Myocyte (in vitro differentiated cells): ENCODE results near the gene AGPAT2. TPM values are rescaled to one million over a fixed set of nuclear protein-coding genes. Genes with fewer than 3 reads are reported as not detected.
"Not testable (repeated sequence)": the region's sequence is repeated elsewhere in the genome, so short reads cannot be mapped to it uniquely, and the experiment has no call there.

ENCODE experiments used
- DNase-seq: peaks from one replicate; pipeline ENCODE4 v3.0.0-alpha.2; 2012; ENCODE audit warnings: low read depth
- total RNA-seq: library from RNA; depleted of rRNA; stranded (reverse); fragments of >200 nt; gene quantifications from 2 replicates; pipeline ENCODE4 v1.2.3, GENCODE V29; 2014

AGPAT2 gene
- total RNA-seq, 1 donor from 2014 or later, result 21.3 TPM

DNA sequence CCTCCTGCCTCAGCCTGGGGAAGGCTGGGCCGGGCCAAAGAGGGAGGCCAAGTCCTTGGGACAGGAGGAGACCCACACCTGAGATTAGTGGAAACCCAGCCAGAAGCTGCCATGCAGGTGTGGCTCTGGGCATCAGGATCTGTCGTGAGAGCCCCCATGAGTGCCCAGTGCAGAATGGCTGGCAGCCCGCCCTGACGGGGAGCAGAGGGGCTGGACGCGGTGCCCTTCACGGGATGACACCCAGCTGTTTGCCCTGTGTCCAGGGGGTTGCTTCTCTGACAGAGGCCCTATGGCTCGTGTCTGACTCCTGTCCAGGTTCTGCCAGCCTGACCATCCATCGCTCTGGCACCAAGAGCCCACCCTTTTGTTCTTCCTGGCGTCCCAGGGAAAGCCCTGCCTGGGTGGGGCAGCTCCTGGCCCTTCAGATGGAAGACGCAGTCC lies 33.7 kb upstream of the AGPAT2 start:
- DNase-seq, result no peak

DNA sequence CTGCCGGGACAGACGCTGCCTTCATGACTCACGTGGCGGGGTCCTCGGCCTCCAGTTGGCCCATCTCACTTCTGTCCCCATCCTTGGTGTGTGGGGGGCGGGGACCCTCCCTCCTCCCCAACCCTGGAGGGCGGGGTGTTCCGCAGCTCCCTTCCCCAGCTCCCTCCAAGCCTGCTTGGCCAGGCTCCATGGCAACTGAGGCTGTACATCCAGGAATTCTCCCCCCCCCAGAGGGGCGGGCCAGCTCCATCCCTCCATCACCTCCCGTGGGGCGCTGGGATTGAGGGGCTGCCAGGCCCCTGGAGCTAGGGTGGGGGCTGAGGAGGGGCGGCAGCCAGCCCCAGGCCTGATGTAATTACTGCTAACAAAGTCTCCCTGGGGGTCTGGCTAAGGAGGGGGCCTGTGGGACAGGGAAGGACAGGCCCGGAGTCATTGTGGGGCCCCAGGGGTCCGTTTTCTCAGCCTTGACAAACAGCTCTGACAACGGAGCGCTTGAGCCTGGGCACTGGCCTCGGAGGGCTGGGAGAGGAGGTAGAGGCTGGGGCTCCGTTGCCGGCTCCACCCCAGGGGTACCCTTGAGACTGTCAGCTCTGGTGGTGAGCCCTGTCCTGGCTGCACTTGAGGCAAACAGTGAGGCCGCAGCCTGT lies 33.1 kb upstream of the AGPAT2 start:
- DNase-seq, result no peak

DNA sequence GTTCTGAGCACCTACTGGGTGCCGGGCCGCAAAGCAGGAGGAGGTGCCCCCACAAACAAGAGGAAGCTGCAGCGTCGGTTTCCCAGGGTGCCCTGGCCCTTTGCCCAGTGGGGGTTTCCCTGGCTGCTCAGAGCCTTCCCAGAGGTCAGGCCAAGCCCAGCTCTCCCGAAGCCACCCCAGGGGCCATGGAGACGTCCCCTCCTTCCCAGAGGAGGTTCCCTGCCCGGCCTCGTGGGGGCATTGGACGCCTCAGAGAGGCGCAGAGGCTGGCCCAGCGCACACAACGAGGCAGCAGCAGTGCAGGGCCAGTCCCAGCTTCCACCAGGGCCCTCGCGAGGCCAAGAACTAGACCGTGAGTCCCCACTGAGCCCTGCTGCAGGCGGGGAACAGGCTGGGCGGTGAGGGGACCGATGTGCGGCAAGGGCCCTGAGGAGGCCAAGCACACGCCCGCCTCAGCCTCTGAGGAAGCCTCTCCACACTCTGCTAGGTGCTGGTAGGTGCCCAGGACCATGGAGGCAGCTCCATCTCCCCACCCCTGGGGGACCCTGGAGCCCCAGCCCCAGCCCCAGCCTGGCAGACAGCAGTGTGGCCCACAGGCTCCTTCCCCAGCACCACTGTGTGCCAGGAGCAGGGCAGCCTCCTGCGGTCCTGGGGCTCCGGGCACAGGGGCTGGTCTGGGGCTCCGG lies 32.1 kb upstream of the AGPAT2 start:
- DNase-seq, result no peak

DNA sequence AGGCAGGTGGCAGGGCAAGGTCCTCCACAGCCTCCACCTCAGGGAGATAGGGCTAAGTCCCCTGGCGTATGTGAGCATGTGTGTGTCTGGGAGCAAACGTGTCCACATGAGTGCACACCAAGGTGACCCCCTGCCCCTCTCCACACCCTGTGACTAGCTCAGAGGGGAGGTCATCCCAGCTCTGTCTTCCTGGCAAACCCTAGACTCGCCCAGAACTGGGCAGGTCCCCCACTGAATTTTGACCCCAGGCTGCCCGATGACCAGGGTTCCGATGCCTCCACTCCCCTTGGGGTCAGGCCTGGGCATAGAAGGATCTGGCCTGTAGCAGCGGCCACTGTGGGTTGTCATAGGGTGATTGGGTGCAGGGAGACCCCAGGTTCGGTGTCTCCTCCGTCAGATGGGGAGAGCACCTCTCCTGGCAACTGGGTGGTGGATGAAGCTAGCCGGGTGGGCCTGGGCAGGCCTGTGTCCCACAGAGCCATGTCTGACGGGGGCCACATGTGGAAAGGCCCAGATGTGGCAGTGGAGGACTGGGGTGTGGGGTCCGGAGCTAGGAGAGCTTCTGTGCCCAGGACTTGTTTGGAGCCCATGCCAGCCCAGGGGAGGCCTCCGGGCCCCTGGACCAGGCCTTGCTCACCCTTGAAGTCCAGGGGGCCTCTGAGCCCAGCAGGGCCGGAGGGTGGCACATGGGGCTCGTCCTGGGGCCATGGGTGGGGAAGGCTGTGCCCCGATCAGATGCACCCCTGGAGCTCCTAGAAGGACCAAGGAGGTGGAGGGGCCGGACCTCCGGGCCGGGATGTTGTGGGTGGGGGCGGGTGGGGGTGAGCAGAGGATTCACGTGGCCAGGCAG lies 31.3 kb upstream of the AGPAT2 start:
- DNase-seq, result no peak

DNA sequence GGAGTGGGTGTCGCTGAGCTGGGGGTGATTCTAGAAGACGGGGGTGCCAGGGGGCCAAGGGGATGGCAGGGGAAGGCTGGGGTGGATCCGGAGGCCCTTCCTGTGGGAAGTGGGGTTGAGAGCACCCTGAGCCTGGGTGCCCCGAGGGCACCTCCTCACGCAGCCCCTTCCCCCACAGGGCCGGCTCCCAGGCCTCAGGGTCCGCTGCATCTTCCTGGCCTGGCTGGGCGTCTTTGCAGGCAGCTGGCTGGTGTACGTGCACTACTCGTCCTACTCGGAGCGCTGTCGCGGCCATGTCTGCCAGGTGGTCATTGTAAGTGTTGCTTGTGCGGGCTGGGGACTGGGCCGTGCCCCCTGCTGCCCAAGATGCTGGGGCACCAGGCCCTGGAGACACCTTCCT lies 30.1 kb upstream of the AGPAT2 start:
- DNase-seq, result no peak

DNA sequence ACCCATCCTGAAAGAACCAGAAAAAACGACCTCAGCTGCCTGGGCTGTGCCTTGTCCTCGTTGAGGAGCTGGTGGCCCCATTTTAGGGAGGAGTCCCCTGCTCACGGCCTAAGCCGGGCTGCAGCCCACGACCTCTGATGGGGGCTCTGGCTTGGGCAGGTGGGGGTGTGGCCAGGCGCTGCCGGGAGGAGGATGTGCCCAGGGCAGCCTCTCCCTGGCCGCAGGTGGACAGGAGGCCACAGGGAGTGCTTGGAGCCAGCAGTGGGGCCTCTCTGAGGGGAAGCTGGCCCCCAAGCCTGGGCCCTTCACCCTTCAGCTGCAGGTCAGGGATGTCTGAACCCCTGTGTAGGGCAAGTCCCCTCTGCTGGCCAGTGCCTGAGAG lies 27.6 kb upstream of the AGPAT2 start:
- DNase-seq, result no peak

DNA sequence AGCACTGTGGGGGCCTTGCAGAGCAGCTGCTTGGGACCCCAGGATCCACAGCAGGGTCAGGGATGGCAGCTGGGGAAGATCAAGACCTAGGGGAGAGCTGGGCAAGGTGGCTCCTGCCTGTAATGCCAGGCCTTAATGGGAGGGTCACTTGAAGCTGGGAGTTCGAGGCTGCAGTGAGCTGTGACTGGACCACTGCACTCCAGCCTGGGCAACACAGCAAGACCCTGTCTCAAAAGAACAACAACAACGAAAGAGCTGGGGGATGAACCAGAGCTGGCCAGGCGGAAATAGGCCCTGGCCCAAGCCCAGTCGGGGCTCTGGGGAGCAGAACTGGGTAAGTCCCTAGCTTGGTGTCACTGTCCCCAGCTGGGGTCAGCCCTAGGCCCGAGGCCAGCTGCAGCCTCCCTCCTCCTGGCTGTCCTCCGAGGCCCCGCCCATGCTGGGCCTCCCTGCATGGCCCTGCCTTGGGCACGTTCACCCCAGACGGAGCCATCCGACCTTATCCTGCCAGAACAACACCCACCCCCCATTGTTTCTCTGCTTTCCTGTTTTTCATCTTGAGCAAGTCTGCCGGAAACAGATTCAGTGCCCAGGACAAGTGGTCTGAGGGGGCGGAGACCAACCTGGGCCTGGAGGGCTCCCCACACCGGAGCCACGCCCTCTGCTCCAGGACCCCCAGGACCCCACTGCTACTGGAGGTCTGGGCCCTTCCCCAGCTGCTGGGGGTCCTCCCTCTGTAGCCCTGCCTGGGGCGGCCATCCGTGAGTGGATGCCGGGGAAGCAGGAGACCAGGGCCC lies 27.0 kb upstream of the AGPAT2 start:
- no peak for DNase-seq

DNA sequence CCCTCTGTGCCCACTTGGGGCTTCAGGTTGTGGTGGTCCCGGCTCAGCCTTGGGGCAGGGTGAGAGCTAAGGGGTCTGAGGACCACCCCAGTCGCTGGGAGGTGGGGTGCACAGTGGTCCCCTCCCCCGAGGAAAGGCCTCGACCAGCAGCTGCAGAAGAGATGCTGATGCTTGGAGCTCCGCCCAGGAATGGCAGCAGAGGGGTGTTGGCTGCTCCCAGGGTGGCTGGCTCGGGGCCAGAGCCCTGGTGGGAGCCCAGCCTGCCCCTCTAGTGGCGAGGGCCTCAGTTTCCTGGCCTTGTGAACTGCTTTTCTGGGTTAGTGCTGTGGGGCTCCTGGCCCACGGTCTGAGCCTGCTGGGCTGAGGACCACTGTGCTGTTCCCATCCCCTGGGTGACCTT lies 26.3 kb upstream of the AGPAT2 start:
- no peak for DNase-seq

DNA sequence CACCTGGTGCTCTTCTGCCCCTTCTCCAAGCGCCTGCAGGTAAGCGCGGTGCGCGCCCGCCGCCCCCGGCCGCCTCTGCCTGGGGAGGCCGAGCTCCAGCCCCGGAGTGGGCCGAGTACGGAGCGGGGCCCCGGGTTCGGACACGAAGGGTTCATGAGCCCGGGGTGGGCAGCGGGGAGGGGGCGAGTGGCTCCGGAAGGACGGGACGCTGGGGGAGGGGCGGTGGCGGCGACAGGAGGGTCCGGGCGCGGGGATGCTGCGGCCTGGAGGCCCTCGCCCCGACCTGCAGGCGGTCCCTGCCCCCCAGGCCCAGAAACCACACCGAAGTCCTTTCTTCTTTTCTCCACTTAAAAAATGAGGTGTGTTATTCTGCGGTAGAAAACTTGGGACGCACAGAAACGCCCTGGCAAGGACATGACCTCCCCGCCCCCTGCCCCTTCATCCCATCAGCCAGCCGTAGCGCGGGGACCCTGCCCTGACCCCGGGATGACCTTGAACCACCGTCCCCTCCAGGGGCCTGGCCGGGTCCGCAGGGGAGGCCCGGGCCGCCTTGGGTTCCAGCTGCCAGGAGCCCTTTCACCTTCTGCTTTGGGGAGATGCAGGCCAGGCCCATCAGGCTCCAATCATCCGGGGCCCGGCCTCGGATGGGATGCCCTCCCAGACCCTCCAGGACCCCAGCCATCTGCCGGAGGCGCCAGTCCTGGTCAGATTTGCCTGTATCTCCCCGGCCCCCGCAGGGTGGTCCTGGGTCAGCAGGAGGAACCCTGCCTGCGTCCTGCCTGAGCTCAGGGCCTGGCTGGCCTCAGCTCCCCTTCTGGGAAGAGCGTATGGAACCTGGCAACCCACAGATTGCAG lies 25.7 kb upstream of the AGPAT2 start:
- DNase-seq, result no peak

DNA sequence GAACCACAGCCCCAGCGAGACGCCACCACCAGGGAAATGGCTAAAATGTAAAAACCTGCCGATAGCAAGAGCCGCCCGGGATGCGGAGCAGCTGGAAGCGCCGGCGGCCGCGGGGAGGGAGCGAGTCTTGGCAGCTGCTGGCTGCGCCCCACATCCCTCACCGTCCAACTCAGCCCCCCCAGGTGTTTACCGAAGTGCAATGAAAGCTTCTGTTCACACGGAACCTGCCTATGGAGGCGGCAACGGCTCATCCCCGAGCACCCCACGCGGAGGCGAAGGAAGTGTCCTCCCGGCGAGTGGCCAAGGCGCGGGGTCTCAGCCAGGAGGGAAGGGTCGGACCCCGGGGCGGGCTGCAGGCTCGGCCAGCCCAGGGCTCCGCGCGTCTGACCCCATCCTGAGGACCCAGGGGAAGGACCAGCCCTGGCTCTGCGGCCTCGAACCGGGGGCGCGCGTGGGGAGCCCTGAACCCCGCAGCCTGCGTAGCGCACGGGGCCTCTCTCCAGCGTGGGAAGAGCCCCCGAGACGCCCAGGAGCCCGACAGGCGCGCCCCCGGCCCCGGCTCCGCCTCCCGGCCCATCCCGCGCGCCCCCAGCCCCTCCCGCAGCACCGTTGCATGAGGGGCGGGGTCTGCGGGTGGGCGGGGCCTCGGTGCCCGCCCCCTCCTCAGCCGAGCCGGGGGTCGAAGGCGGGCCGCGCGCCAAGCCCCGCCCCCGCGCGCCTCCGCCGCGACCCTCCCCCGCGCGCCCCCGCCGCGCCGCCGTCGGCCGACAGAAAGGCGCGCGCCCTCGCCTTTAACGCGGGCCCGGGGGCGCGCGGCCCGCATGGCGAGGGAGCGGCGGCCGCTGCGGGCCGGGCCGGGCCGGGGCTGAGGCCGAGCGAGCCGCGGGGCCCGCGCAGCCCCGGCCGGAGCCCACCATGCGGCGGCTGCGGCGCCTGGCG lies 24.8 kb upstream of the AGPAT2 start, which contains the start of gene DIPK1B:
DIPK1B (plus strand) TSS at position 822 of the 939 bp plus-strand sequence; CDS start at position 916, 94 bp downstream.
- no peak for DNase-seq

DNA sequence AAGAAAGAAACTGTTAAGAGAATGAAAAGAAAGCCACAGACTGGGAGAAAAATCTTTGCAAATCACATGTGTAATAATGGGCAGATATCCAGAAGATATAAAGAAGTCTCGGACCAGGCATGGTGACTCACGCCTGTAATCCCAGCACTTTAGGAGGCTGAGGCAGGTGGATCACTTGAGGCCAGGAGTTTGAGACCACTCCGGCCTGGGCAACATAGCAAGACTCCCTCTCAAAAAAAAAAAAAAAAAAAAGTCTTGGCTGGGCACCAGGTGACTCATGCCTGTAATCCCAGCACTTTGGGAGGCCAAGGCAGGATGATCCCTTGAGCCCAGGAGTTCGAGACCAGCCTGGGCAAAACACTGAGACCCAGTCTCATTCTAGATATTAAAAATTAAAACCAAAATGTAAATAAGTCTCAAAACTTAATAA lies 24.0 kb upstream of the AGPAT2 start:
- not testable (repeated sequence) for DNase-seq

DNA sequence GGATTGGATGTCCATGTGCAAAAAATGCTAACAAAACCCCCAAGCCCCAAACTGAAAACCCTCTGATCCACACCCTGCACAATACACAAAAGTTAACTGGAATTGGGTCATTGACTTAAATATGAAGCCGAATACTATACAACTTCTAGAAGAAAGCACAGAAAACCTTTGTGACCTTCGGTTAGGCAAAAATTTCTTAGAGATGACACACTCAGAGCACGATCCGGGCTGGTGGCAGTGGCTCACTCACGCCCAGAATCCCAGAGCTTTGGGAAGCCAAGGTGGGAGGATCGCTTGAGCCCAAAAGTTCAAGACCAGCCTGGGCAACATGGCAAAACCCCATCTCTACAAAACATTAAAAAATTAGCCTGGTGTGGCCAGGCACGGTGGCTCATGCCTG lies 23.3 kb upstream of the AGPAT2 start:
- no peak for DNase-seq

DNA sequence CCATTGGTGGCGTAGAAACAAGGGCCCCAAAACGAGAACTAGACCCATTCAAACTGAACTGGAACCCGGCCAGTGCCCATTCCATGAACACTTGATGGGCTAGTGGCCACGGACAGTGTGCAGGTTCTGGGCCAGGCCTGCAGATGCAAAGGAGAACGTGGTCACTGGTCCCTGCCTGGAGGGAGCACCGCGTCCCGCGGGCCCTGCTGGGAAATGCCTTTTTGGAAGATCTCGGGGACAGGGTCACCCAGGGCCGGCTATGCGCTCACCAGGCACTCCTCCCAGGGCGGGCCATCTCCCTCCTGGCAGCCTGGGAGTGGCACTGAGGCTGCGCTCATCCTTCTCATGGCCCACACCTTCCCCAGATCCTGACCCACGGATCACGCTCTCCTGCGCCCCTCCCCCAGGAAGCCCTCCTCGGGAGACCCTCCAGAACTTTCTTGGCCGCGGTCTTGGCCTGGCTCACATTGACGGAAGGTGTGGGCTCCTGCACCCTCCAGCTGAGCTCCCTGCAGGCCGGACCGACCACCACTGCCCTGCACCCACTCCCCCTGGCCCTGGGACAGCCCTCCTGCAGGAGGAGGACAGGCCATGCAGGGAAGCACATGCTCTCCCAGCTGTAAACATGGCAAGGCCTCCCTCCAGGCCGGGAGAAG lies 22.3 kb upstream of the AGPAT2 start:
- no peak for DNase-seq

DNA sequence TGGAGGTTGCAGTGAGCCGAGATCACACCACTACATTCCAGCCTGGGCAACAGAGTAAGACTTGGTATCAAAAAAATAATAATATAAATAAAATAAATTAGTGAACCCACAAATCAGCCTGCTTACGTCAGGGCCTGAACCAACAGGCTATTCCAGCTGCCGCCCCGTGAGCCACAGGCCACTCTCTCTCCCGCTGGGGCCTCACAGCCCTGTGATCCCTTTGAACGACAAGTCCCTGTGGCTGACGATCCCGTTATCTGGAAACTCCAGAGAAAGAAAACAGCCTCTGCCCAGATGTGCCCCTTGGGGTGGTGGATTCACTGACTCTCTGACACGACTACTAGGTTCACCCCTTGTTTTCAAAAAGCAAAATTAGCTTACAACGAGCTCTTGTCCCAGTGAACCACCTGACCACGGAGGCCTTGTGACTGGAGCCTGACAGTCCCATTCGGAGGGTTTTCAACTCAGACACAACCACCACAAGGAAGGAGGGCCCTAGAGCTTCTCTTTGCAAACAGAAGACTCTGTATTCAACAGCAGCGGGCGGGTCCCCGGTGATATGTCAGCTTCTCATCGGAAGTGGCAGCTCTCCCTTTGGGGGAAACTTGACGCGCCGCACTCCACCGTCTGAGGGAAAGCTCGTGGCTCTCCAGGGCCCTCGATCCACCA lies 20.7 kb upstream of the AGPAT2 start:
- no peak for DNase-seq

DNA sequence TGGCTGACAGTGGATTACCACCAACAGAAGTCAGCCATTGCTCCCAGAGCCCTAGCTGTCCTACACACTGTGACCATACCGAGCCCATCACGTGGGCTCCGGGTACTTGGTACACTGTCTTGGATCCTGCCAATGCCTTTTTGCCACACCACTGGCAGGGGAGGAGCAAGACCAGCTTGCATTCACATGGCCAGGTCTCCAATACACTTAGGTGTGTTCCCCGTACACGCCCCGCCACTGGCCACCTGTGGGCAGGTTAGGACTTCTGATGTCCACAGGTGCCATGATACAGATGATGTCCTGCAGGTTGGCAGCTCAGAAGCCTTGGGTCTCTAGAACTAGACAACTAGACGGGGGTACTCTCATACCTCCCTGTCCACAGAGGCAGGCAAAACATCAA lies 19.8 kb upstream of the AGPAT2 start:
- DNase-seq, result no peak

DNA sequence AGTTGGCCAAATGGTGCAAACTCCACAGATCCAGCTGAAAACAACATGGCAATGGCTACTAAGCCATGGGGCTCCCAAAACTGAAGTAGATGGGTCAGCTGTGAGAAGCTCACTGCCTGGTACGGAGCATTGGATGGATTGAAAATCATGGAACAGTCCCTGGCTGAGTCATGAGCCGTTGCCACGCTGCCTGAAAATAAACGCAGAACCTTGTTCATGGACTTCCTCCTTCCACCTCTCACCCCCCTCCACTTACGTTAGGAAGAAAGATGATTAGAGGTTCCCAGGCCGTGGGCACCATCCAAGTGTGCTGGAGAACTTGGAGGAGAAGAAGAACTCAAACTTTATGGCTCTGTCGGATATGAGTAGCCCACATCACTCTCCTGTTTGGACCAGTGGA lies 18.3 kb upstream of the AGPAT2 start:
- DNase-seq, result no peak

DNA sequence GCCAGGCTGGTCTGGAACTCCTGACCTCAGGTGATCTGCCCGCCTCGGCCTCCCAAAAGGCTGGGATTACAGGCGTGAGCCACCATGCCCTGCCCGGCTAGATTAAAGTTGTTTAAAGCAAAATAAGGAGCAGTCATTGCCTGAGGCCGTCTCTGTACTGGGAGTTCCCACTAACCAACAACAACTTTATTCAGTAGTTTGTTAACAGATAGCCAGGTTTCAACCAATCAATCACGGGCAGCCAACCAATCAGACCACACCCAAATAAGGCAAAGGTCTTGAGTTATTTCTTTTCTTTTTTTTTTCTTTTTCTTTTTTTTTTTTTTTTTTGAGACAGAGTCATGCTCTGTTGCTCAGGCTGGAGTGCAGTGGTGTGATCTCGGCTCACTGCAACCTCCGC lies 17.5 kb upstream of the AGPAT2 start:
- not testable (repeated sequence) for DNase-seq

DNA sequence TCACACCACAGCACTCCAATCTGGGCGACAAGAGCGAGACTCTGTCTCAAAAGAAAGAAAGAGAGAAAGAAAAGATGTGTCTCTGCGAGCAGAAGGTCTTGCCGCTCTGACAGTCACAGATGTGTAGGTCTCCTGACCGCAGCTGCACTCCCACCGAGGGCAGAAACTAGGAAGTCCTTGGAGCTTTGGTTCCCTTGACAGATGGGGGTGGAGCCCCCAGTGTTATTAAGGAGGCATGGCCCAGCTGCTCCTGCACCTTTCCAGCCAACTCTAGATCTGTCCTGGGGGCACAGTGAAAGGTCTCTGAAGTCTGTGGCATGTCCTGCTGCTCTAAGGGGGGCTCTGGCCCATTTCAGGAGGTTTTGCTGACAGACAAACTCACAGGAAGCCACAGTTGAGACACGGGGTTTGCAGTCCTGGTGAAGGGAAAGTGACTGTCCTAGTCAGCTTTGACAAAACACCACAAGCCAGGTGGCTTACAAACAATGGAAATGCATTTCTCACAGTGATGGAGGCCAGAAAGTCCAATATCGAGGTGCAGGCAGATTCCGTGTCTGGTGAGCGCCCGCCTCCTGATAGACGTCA lies 16.1 kb upstream of the AGPAT2 start:
- no peak for DNase-seq
